DMS153 treated with DMSO at 0.1 percent for 48 hours (cell line): Measurements from ENCODE around the gene DR1.
"Not testable (repeated sequence)": the region's sequence is repeated elsewhere in the genome, so short reads cannot be mapped to it uniquely, and the experiment has no call there.

Experiments used
- DNase-seq: peaks from one replicate; lab custom pipeline; 2025; ENCODE audit not compliant: unreplicated experiment; lab: John Stamatoyannopoulos, UW

The DR1 gene

GRCh38 chr1:93374334-93375106 is 28.8 kb downstream of the DR1 start:
- no peak for DNase-seq

GRCh38 chr1:93384656-93385055 is 38.9 kb downstream of the DR1 start:
- DNase-seq: no peak

- not testable (repeated sequence) for DNase-seq
These were observed 40.6 kb downstream of the DR1 start for GRCh38 chr1:93386268-93386667.

GRCh38 chr1:93394514-93394913 is 48.8 kb downstream of the DR1 start:
- no peak for DNase-seq

GRCh38 chr1:93395195-93395594 is 49.5 kb downstream of the DR1 start:
- DNase-seq: no peak

GRCh38 chr1:93399781-93400180 is 54.1 kb downstream of the DR1 start:
- no peak for DNase-seq

- DNase-seq: no peak
These were observed 62.5 kb downstream of the DR1 start for GRCh38 chr1:93408203-93408602.

- DNase-seq: no peak
These were observed 65.3 kb downstream of the DR1 start for GRCh38 chr1:93411000-93411399.

- DNase-seq: no peak
These were observed 69.0 kb downstream of the DR1 start for GRCh38 chr1:93414749-93415148.

GRCh38 chr1:93415296-93415695 is 69.6 kb downstream of the DR1 start:
- DNase-seq: no peak

GRCh38 chr1:93416183-93416582 is 70.5 kb downstream of the DR1 start:
- no peak for DNase-seq
